Esophagus muscularis mucosa (tissue), 4 donors: ENCODE data around the gene ADGRG6. TPM values are rescaled to one million over a fixed set of nuclear protein-coding genes. Genes with fewer than 3 reads are reported as not detected.
"Not testable (repeated sequence)": the region's sequence is repeated elsewhere in the genome, so short reads cannot be mapped to it uniquely, and the experiment has no call there.

Experiments used
- DNase-seq: peaks from one replicate; pipeline ENCODE4 v3.0.0-alpha.2; 2017; ENCODE audit errors: extremely low spot score
- H3K27ac ChIP-seq, 4 donors: fragments of 200-600 bp; sonication (generic); replicated peaks in 1 of 4; 1 replicate in 3 of 4; 2 replicates in 1 of 4; pipeline ENCODE4 v1.5.1; 2016 to 2019; ENCODE audit warnings: mild to moderate bottlenecking in 1 of 4
- H3K27me3 ChIP-seq, 4 donors: fragments of 200-600 bp; sonication (generic); one replicate each; pipeline versions ENCODE4 v1.5.1 to v1.6.0; 2016 to 2019
- H3K36me3 ChIP-seq, 4 donors: fragments of 200-600 bp; sonication (generic); one replicate each; pipeline ENCODE4 v1.5.1; 2016 to 2019
- H3K4me1 ChIP-seq, 4 donors: fragments of 200-600 bp; sonication (generic); one replicate each; pipeline ENCODE4 v1.5.1; 2016 to 2019
- H3K4me3 ChIP-seq, 4 donors: fragments of 200-600 bp; sonication (generic); 1 replicate in 2 of 4; 2 replicates in 2 of 4; pipeline ENCODE4 v1.5.1; 2016 to 2019; ENCODE audit warnings: mild to moderate bottlenecking in 4 of 4, moderate library complexity in 1 of 4
- H3K9me3 ChIP-seq, 4 donors: fragments of 200-600 bp; sonication (generic); 1 replicate in 3 of 4; 2 replicates in 1 of 4; pipeline ENCODE4 v1.5.1; 2016 to 2019
- CTCF ChIP-seq, 3 experiments: fragments of 200-600 bp in 2 of 3; fragments of 450-650 bp in 1 of 3; sonication (generic) in 2 of 3; IDR thresholded peaks; one replicate each; pipeline ENCODE4 v1.5.1; 2017 to 2019; ENCODE audit warnings: antibody characterized with exemption in 3 of 3, mild to moderate bottlenecking in 2 of 3, moderate library complexity in 1 of 3
- EP300 ChIP-seq: sonication (generic); formaldehyde crosslinking; IDR thresholded peaks from one replicate; pipeline ENCODE4 v1.6.1; 2017; ENCODE audit warnings: antibody characterized with exemption
- POLR2A ChIP-seq: fragments of 450-650 bp; IDR thresholded peaks from one replicate; pipeline ENCODE4 v1.6.1; 2017; ENCODE audit warnings: antibody characterized with exemption, moderate library complexity, mild to moderate bottlenecking, low read depth
- POLR2AphosphoS5 ChIP-seq, 2 donors: sonication (generic); formaldehyde crosslinking; IDR thresholded peaks; one replicate each; pipeline ENCODE4 v1.6.1; 2017; ENCODE audit warnings: antibody characterized with exemption in 2 of 2
- WGBS: methylation state at CpG from one replicate; pipeline ENCODE4 v1.1.5; 2018; 5-methylcytosine and 5-hydroxymethylcytosine counted together
- intact Hi-C: fragments of 100-400 bp; cut with DNase I; formaldehyde crosslinking; loops from one replicate; pipeline ENCODE4 v1.15.1; 2023
- total RNA-seq, 4 donors: library from RNA; depleted of rRNA; stranded (reverse); fragments of >200 nt; gene quantifications; one replicate each; pipeline versions ENCODE4 v1.1.0 to v1.2.1, GENCODE V29; 2016

The ADGRG6 gene
- total RNA-seq, 4 donors from 2014 or later = 5.5 to 11.8 (median 8.0) TPM

GRCh38 chr6:142280265-142280664, 21.5 kb upstream of the ADGRG6 start:
- no peaks in the 10 kb centered on the region for H3K4me1 ChIP-seq
- H3K4me3 ChIP-seq = no peak overlapping the region
- intact Hi-C loops = no loop called here
- H3K27ac ChIP-seq = no peak overlapping the region
- peaks cover 0 to 12% (median 3%) of the 10 kb centered on the region in 4 donors for H3K9me3 ChIP-seq
- DNase-seq = no peak
- no peaks in the 10 kb centered on the region for H3K36me3 ChIP-seq
- TF ChIP-seq POLR2AphosphoS5 (IDR thresholded peaks at IDR 0.05) (no peak), CTCF (IDR thresholded peaks at IDR 0.05) (no peak), EP300 (no peak), POLR2A (no peak)
- H3K27me3 ChIP-seq = no peaks in the 10 kb centered on the region
- 89% methylated on average over 1 of the region's 1 CpG for WGBS

DNA sequence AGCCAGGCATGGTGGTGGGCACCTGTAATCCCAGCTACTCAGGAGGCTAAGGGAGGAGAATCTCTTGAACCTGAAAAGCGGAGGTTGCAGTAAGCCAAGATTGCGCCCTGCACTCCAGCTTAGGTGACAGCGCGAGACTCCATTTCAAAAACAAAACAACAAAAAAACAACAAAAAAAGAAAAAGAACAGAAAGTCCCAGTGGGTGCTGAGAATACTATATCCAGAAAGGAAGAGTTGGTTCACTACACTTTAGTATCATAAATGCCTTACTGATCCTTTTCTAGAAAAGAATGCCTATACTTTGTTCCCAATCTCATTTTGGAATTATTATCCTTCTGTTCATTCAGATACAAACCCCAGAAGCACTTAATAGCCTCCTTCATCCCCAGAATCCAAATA, 20.9 kb upstream of the ADGRG6 start:
- H3K36me3 ChIP-seq = no peaks in the 10 kb centered on the region
- intact Hi-C loops = no loop called here
- H3K9me3 ChIP-seq = peaks cover 0 to 12% (median 3%) of the 10 kb centered on the region in 4 donors
- H3K4me3 ChIP-seq = no peak overlapping the region
- H3K27me3 ChIP-seq = no peaks in the 10 kb centered on the region
- H3K27ac ChIP-seq = no peak overlapping the region
- TF ChIP-seq POLR2AphosphoS5 (IDR thresholded peaks at IDR 0.05) (no peak), EP300 (no peak), CTCF (IDR thresholded peaks at IDR 0.05) (no peak), POLR2A (no peak)
- 95% methylated on average over 4 of the region's 4 CpGs for WGBS
- no peak for DNase-seq
- H3K4me1 ChIP-seq = no peaks in the 10 kb centered on the region

DNA sequence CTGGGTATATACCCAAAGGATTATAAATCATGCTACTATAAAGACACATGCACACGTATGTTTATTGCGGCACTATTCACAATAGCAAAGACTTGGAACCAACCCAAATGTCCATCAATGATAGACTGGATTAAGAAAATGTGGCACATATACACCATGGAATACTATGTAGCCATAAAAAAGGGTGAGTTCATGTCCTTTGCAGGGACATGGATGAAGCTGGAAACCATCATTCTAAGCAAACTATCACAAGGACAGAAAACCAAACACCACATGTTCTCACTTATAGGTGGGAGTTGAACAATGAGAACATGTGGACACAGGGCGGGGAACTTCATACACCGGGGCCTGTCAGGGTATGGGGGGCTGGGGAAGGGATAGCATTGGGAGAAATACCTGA, 18.7 kb upstream of the ADGRG6 start:
- DNase-seq, intact Hi-C loops: not testable (repeated sequence)
- 97% methylated on average over 2 of the region's 4 CpGs for WGBS

GRCh38 chr6:142284419-142284818, 17.4 kb upstream of the ADGRG6 start:
- Histone ChIP-seq H3K4me1 (no peaks in the 10 kb centered on the region), H3K36me3 (no peaks in the 10 kb centered on the region), H3K27ac (no peak overlapping the region), H3K4me3 (no peak overlapping the region), H3K9me3 (peaks cover 0 to 12% (median 3%) of the 10 kb centered on the region in 4 donors), H3K27me3 (no peaks in the 10 kb centered on the region)
- WGBS = 76% methylated on average over 1 of the region's 1 CpG
- no peak for TF ChIP-seq POLR2A
- TF ChIP-seq CTCF (IDR thresholded peaks at IDR 0.05) = no peak
- no peak for TF ChIP-seq EP300
- TF ChIP-seq POLR2AphosphoS5 (IDR thresholded peaks at IDR 0.05) = no peak
- intact Hi-C loops = no loop called here
- no peak for DNase-seq

More for the DNA sequence above, 18.7 kb upstream of the ADGRG6 start:
- H3K4me1 ChIP-seq, H3K27ac ChIP-seq, H3K27me3 ChIP-seq, H3K36me3 ChIP-seq, H3K4me3 ChIP-seq: not testable (repeated sequence)
- H3K9me3 ChIP-seq = peaks cover 0 to 12% (median 3%) of the 10 kb centered on the region in 4 donors

GRCh38 chr6:142285235-142286087, 16.3 kb upstream of the ADGRG6 start:
- intact Hi-C loops = no loop called here
- no peak for TF ChIP-seq POLR2AphosphoS5 (IDR thresholded peaks at IDR 0.05)
- no peak for TF ChIP-seq EP300
- no peak for TF ChIP-seq POLR2A
- TF ChIP-seq CTCF (IDR thresholded peaks at IDR 0.05) = no peak
- H3K4me1 ChIP-seq = no peaks in the 10 kb centered on the region
- H3K4me3 ChIP-seq = no peak overlapping the region
- 93% methylated on average over 9 of the region's 9 CpGs for WGBS
- peaks cover 0 to 9% (median 3%) of the 10 kb centered on the region in 4 donors for H3K9me3 ChIP-seq
- no peak overlapping the region for H3K27ac ChIP-seq
- no peak for DNase-seq
- H3K27me3 ChIP-seq = no peaks in the 10 kb centered on the region
- H3K36me3 ChIP-seq = no peaks in the 10 kb centered on the region
